K562 (cell line): ENCODE measurements around the gene CCDC85B. TPM values are rescaled to one million over a fixed set of nuclear protein-coding genes. Genes with fewer than 3 reads are reported as not detected.

ENCODE experiments used
- CAMTA2 ChIP-seq: fragments of 250-450 bp; sonication (Bioruptor Pico); conservative IDR thresholded peaks from 2 replicates; pipeline ENCODE4 v1.5.1; 2022
- CBX2 ChIP-seq: fragments of 200-600 bp; sonication (generic); IDR thresholded peaks from one replicate; pipeline ENCODE4 v1.6.1; 2012; ENCODE audit warnings: mild to moderate bottlenecking, low read length, inconsistent platforms; ENCODE audit not compliant: insufficient read depth, poor library complexity, severe bottlenecking
- CHD7 ChIP-seq: fragments of 200-600 bp; sonication (generic); IDR thresholded peaks from one replicate; pipeline ENCODE4 v1.6.1; 2012; ENCODE audit warnings: mild to moderate bottlenecking, low read depth, low read length, inconsistent platforms
- GATAD2B ChIP-seq: fragments of 450-650 bp; IDR thresholded peaks from 2 replicates; pipeline ENCODE4 v1.6.1; 2017; ENCODE audit warnings: mild to moderate bottlenecking, borderline replicate concordance
- HNRNPUL1 ChIP-seq: fragments of 200-400 bp; formaldehyde crosslinking; IDR thresholded peaks from 2 replicates; pipeline ENCODE4 v1.6.1; 2017; ENCODE audit warnings: low read length
- MCM2 ChIP-seq: fragments of 450-650 bp; IDR thresholded peaks from 2 replicates; pipeline ENCODE4 v1.6.1; 2017; ENCODE audit warnings: low read depth, mild to moderate bottlenecking
- MEF2A ChIP-seq: IDR thresholded peaks from 2 replicates; pipeline ENCODE4 v1.6.1; 2011; ENCODE audit warnings: low read depth, mild to moderate bottlenecking, low read length, moderate library complexity; ENCODE audit not compliant: control insufficient read depth
- MYBL2 ChIP-seq, 2 experiments: fragments of 450-650 bp in 1 of 2; sonication (generic) in 1 of 2; formaldehyde crosslinking in 1 of 2; IDR thresholded peaks; 2 replicates each; pipeline versions ENCODE4 v1.6.1 to v1.8.1; 2017 to 2022; ENCODE audit warnings: borderline replicate concordance in 1 of 2, inconsistent platforms in 1 of 2, low read depth in 1 of 2, mild to moderate bottlenecking in 1 of 2, missing genetic modification reagents in 1 of 2, moderate library complexity in 1 of 2
- SIX5 ChIP-seq, 2 experiments: IDR thresholded peaks; 2 replicates each; pipeline ENCODE4 v1.6.1; 2011; ENCODE audit warnings: low read length in 2 of 2, borderline replicate concordance in 1 of 2, low read depth in 1 of 2, mild to moderate bottlenecking in 1 of 2, moderate library complexity in 1 of 2; ENCODE audit not compliant: insufficient read depth in 1 of 2
- TEAD2 ChIP-seq: fragments of 450-650 bp; IDR thresholded peaks from 2 replicates; pipeline ENCODE4 v1.6.1; 2016; ENCODE audit warnings: missing genetic modification characterization, control low read depth, missing compliant biosample characterization
- ZNF24 ChIP-seq: fragments of 450-650 bp; IDR thresholded peaks from 2 replicates; pipeline ENCODE4 v1.6.1; 2016
- ZNF280A ChIP-seq: fragments of 450-650 bp; IDR thresholded peaks from 2 replicates; pipeline ENCODE4 v1.6.1; 2018; ENCODE audit warnings: mild to moderate bottlenecking, low read depth; ENCODE audit not compliant: partially characterized antibody
- ZNF507 ChIP-seq: conservative IDR thresholded peaks from 2 replicates; pipeline ENCODE4 v1.6.1; 2017; ENCODE audit warnings: missing genetic modification characterization, missing compliant biosample characterization
- ZNF830 ChIP-seq: fragments of 250-450 bp; sonication (Bioruptor Pico); IDR thresholded peaks from 2 replicates; pipeline ENCODE4 v1.5.0; 2021; ENCODE audit warnings: mild to moderate bottlenecking
- polyA plus RNA-seq, 8 experiments: library from polyadenylated mRNA; depleted of rRNA in 4 of 8; stranded (reverse) in 5 of 8; unstranded in 3 of 8; fragments of >200 nt; fragmentation: Nextera tagmentation in 2 of 8; fragmentation: Illumina TruSeq in 1 of 8; extraction: Ambion mirVana in 2 of 8; extraction: Trizol in 1 of 8; gene quantifications; 2 replicates each; pipeline versions ENCODE4 v1.2.1 to v1.2.3, GENCODE V29; 2011 to 2014; ENCODE audit warnings: inconsistent platforms in 1 of 8, missing spikeins in 1 of 8
- total RNA-seq, 7 experiments: library from RNA; depleted of rRNA in 6 of 7; stranded (reverse); fragments of >200 nt in 6 of 7; fragmentation: Illumina TruSeq in 2 of 7; extraction: Trizol in 2 of 7; gene quantifications; 2 replicates each; pipeline versions ENCODE4 v1.2.1 to v1.2.3, GENCODE V29; 2011 to 2021; ENCODE audit warnings: low replicate concordance in 1 of 7

Gene CCDC85B
- total and polyA plus RNA-seq, 9 of the 15 experiments (the other 6 are each of a cell fraction or from before 2014, with no cell fraction given): 0.14 to 138 (median 6.2) TPM

- TF ChIP-seq MEF2A (no peak), MCM2 (no peak), ZNF830 (CRISPR knock-in tag) (no peak), MYBL2 (IDR thresholded peaks at IDR 0.05; ENCODE audit: low read depth) (no peak; the same call in 1 of the 2 replicates), MYBL2 (CRISPR knock-in tag; IDR thresholded peaks at IDR 0.05; ENCODE audit: borderline replicate concordance) (no peak), GATAD2B (peak; percentile 11; the same call in 1 of the 2 replicates), CAMTA2 (CRISPR knock-in tag) (no peak), TEAD2 (no peak), CHD7 (peak; percentile 36), HNRNPUL1 (no peak), ZNF24 (no peak), ZNF280A (no peak), CBX2 (no peak), ZNF507 (no peak), SIX5 (IDR thresholded peaks at IDR 0.05; ENCODE audit: borderline replicate concordance in 1 of 2, insufficient read depth in 1 of 2, low read depth in 1 of 2, low read length in 2 of 2) (0 out of 4 replicates have a peak, but pooled peaks of 1 of the 2 experiments have one; percentile 11)
Observed at GRCh38 chr11:65860278-65861164, 30.0 kb upstream of the CCDC85B start, which contains the start of gene MUS81 (continued).
